Fibroblast of villous mesenchyme (primary cell): ENCODE measurements around the gene ESPN. TPM values are rescaled to one million over a fixed set of nuclear protein-coding genes. Genes with fewer than 3 reads are reported as not detected.
A peak's percentile ranks its signal among the peaks of the same experiment; 100 is the strongest.

ENCODE experiments used
- DNase-seq: peaks from one replicate; pipeline ENCODE4 v3.0.0-alpha.2; 2010; ENCODE audit warnings: low read depth
- H3K4me3 ChIP-seq: 2 replicates; pipeline ENCODE4 v1.5.1; 2011; ENCODE audit warnings: low read depth, mild to moderate bottlenecking, low read length
- CTCF ChIP-seq: IDR thresholded peaks from 2 replicates; pipeline ENCODE4 v1.5.1; 2012; ENCODE audit warnings: low read depth, mild to moderate bottlenecking, low read length; ENCODE audit not compliant: insufficient read depth
- total RNA-seq: library from RNA; depleted of rRNA; stranded (reverse); fragments of >200 nt; gene quantifications from 2 replicates; pipeline ENCODE4 v1.2.3, GENCODE V29; 2012

The ESPN gene
- total RNA-seq, 1 donor: not detected

- no peak overlapping the region for H3K4me3 ChIP-seq
- no peak for DNase-seq
- TF ChIP-seq CTCF: no peak
Measured at GRCh38 chr1:6410248-6410893, 14.2 kb upstream of the ESPN start.

DNA sequence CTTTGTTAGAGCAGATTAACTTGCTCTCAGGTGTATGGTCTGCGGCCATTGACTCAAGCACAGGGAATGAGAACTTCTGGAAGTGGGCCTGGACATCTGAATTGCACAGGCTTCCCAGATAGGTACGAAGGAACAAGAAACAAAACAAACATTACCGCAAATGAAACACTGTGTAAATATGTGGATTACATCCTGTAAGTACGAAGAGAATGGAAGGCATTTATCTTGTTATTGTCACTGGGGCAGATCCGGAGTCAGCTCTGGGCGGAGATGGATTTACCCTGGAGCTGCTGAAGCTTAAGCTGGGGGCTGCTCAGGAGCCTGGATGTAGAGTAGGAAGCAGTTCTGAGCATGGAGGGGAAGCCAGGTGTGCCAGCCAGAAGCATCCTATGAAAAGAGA, 11.7 kb upstream of the ESPN start:
- H3K4me3 ChIP-seq: no peak overlapping the region
- no peak for DNase-seq
- TF ChIP-seq CTCF: no peak

- TF ChIP-seq CTCF: peak; percentile 69
- peak; percentile 63 for DNase-seq
- H3K4me3 ChIP-seq: no peak overlapping the region
Measured at GRCh38 chr1:6414443-6414844, 10.1 kb upstream of the ESPN start.

- H3K4me3 ChIP-seq: no peak overlapping the region
- DNase-seq: peak; percentile 47
- TF ChIP-seq CTCF: no peak
Measured at GRCh38 chr1:6414881-6415626, 9.5 kb upstream of the ESPN start.

DNA sequence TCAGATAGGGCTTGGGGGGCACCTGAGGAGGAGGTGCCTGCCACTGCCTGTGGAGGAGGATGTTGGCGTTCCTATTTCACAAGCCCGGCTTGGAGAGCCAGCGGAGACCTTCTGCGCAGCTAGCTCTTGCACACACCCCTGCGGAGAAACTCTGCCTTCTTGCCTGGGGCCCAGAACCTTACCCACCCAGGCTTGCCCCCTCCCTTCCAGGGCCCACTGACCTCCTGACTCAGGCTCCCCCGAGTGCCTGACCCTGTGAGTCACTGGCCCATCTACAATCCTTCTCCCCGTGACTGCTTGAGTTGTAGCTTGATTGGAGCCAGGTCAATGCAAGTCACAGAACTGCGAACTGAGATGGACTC, 8.3 kb upstream of the ESPN start:
- no peak for DNase-seq
- no peak for TF ChIP-seq CTCF
- H3K4me3 ChIP-seq: no peak overlapping the region

- DNase-seq: no peak
- TF ChIP-seq CTCF: no peak
- H3K4me3 ChIP-seq: no peak overlapping the region
Measured at GRCh38 chr1:6416906-6417305, 7.7 kb upstream of the ESPN start.
